Measurements from ENCODE around the gene PLEKHA6.
A peak's percentile ranks its signal among the peaks of the same experiment; 100 is the strongest.

PLEKHA6 gene

DNA sequence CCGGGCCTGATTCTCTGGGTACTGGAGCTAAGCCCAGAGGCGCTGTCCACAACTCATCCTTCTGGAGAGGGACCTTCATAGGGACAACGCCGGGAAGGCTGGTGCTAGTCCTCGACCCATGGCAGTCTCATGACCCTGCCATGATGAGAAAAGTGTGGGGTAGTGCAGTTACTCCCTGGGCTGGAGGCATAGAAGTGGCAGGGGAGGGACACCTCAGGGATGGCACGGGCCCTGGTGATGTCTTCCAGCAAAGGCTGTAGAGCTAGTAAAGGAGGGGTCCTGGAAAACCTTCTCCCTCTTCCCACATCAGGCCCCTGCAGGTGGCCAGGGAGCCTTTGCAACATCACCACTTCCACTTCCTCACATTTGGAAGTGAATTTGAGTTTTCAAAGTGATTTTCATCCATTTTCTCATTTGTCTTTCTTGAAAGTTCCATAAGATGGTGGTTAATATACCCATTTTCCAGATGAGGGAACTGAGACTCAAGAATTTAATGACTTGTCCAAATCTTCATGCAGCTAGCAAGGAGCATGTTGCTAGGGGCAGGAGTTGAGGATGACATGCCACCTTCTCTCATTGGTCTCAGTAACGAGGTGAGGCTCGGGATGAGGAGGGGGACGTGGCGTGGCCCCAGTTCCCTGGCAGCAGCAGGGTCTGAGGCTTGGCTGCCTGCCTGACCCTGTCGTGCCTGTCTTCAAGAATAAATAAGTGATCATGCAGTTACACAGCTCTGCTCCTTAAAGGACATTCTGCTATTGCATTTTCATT, 142.7 kb downstream of the PLEKHA6 start:
- FAIRE-seq (no peak), DNase-seq (ENCODE audit: low spot score) (no peak)

GRCh38 chr1:204216236-204216635, 143.5 kb downstream of the PLEKHA6 start:
- no peak for FAIRE-seq
- DNase-seq (ENCODE audit: low spot score): no peak

DNA sequence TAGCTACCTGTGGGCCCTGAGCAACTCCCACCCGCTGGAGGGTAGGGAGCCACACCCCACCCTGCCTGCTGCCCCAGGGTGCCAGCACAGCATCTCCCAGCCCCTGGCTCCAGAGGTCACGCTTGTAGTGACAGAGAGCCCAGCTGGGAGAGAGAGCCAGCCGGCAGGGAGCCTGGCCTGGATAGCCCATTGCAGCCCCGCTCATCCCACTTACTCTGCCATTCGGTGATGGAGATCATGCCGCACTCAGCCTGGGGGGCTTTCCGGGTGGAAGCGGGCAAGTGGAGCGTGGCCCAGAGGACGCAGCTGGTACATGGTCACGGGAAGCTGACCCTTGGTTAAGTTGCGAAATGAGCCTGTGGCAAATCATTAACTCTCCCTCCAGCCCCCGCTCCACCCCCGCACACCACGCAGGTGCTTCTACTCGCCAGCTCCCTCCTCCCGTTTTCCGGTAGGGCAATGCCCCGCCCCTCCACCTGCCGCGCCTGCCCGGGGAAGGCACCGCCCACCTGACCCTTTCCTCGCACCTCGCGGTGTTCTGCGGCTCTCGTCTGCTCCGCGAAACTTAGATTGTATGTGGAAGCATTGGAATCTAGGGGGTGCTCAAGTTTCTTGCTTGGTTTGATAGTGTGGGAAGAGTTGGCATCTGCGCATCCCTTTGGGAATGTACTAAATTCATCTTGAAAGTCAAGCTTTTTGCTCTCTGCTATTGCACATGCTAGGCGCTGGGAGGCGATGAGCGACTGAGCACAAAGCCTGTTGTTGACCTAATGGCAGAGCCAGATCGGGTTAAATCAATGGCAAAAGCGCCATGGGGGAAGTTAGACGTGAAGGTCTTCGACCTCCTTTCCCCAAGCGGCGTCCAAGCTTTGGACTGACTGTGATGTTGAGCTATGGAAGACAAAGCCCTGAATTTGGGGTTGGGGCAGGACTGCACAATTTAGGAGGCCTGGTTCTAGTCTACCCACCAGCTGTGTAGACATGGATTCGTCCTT, 145.8 kb downstream of the PLEKHA6 start, which contains the start of gene GOLT1A:
GOLT1A (minus strand) TSS at position 321 of the 995 bp plus-strand sequence; CDS start at position 239, 82 bp downstream.
- FAIRE-seq (no peak), DNase-seq (ENCODE audit: low spot score) (peak; percentile 64)

DNA sequence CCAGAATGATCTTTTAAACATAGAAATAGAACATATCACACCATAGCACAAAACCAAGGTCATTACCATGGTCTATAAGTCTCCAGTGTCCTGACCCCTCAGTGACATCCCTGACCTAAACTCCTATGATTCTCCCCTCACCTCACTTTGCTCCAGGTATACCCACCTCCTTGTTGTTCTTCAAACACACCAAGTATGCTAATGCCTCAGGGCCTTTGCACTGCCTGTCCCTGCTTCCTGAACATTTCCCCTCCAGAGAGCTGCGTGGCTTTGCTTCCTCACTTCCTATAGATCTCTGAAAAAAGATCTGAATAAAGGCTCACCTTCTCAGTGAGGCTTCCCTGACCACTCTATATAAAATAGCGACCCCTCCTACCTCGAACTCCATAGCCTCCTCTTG, 147.0 kb downstream of the PLEKHA6 start:
- FAIRE-seq: no peak
- DNase-seq (ENCODE audit: low spot score): no peak

DNA sequence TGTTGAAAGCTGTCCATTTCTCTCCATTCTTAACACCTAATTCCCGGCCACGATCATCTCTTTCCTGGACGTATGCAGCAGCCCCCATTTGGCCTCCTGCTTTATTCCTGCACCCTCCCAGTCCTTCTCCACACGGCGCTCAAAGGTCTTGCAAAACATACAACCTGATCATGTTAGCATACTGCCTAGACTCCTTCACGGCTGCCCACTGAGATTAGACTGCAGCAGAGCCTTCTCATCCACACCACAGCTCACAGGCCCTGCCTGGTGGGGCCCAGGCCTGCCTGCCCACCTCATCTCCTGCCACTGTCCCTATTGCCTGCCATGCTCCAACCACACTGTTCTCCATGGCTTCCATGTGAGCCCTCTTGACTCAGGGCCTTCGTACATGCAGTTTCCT, 148.7 kb downstream of the PLEKHA6 start:
- DNase-seq (ENCODE audit: low spot score) (no peak), FAIRE-seq (no peak)

GRCh38 chr1:204207136-204207616, 152.6 kb downstream of the PLEKHA6 start:
- FAIRE-seq: peak; percentile 44
- peak; percentile 86 for DNase-seq (ENCODE audit: low spot score)

- FAIRE-seq (no peak), DNase-seq (ENCODE audit: low spot score) (no peak)
Observed at GRCh38 chr1:204206121-204206520, 153.6 kb downstream of the PLEKHA6 start.

GRCh38 chr1:204205486-204205885, 154.2 kb downstream of the PLEKHA6 start:
- no peak for FAIRE-seq

GRCh38 chr1:204204944-204205343, 154.8 kb downstream of the PLEKHA6 start:
- DNase-seq (ENCODE audit: low spot score) (no peak), FAIRE-seq (no peak)

More at GRCh38 chr1:204205486-204205885, 154.2 kb downstream of the PLEKHA6 start:
- DNase-seq (ENCODE audit: low spot score): no peak

GRCh38 chr1:204203206-204203767, 156.4 kb downstream of the PLEKHA6 start:
- FAIRE-seq: no peak
- peak; percentile 73 for DNase-seq (ENCODE audit: low spot score)

GRCh38 chr1:204202481-204202880, 157.2 kb downstream of the PLEKHA6 start:
- FAIRE-seq (no peak), DNase-seq (ENCODE audit: low spot score) (no peak)

- FAIRE-seq: no peak
- DNase-seq (ENCODE audit: low spot score): no peak
Observed at GRCh38 chr1:204201348-204202040, 158.2 kb downstream of the PLEKHA6 start.

GRCh38 chr1:204199579-204199978, 160.2 kb downstream of the PLEKHA6 start:
- DNase-seq (ENCODE audit: low spot score): no peak
- no peak for FAIRE-seq

DNA sequence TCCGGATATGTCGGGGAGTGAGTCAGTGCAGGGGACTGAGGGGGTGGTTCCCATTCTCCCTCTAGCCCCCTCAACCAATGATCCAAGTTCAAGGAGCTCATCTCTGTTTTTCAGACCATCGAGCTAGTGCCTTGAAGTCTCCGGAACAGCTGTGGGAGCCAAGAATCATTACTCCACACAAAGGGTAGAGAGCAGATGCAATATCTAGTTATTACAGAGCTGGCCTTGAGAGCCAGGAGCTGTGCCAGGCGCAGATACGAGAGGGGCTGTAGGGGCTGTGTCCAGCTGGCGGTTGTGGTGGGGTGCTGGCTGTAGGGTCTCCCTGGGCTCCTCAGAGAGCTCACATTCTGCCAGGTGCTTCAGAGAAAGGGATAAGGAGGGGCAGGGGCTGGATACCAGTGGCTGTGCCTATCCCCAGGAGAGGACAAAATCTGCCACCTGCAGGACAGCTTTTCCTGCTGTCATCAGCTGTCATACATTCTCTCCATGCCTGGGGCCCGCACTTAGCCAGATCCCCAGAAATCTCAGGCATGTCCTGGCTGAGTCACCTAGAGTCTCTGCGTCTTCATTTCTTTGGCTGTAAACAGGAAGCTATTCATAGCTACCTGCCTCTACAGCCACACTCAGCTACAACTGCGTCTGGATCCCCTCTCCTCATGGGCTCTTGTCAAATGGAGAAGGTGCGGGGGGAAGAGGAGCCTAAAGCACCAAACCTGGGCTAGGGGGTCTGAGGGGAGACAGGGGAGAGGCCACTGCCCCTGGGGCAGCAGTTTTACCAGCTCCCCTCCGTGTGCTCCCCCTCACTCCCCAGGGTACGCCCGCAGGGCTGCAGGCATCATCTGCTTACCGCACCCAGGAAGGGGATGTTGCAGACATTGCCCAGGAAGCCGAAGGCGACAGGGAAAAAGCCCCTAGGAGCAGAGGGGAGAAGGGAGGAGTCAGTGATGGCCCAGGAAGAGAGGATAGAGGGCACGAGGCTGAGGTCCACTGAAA, 161.1 kb downstream of the PLEKHA6 start:
- FAIRE-seq (peak; percentile 63), DNase-seq (ENCODE audit: low spot score) (peak; percentile 86)

DNA sequence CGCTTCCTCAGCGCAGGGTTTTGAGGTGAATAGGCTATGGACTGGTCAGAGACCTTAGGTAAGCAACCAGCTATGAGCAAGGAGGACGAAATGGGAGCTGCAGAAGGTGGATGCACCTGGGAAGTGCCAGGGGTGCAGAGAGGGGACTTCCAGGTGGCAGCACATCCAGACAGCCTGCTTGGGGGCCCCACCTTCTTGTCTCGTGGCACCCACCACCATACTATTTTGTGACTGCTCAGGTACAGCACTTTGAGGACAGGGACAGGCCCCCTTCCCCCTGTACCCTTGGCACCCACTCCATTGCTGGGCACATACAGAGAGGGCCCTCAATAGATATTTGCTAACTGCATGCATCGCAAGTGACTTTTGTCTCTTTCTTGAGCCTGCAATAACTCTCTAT, 162.7 kb downstream of the PLEKHA6 start:
- DNase-seq (ENCODE audit: low spot score) (no peak), FAIRE-seq (peak; percentile 9)

GRCh38 chr1:204196068-204196795, 163.5 kb downstream of the PLEKHA6 start, which contains the start of gene KISS1:
TSS of gene KISS1 (minus strand) at chr1:204196491. CDS start at chr1:204192876, 3,615 bp downstream.
- FAIRE-seq: peak; percentile 67

DNA sequence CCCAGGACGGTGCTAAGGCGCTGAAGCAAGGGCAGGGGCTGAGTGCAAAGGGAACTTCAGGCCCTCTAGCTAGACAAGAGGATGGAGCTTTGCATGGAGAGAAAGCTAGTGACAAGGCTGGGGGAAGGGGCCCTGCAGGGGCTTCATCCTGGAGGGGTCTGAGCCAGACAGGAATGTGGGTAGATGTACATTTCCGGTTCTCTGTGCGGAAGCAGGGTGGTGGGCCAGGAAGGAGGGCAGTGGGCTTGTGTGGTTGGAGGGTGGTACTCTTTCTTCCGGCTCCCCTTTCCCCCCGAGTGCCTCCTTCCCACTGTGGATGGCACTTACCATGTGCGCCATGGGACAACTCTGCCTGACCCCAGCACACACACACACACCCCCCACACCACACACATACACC, 165.0 kb downstream of the PLEKHA6 start:
- FAIRE-seq (no peak), DNase-seq (ENCODE audit: low spot score) (no peak)

More at GRCh38 chr1:204196068-204196795, 163.5 kb downstream of the PLEKHA6 start, which contains the start of gene KISS1:
- DNase-seq (ENCODE audit: low spot score): no peak

- no peak for DNase-seq (ENCODE audit: low spot score)
- no peak for FAIRE-seq
Observed at GRCh38 chr1:204194080-204194479, 165.6 kb downstream of the PLEKHA6 start.
